ENCODE measurements around the gene ELAC2. TPM values are rescaled to one million over a fixed set of nuclear protein-coding genes. Genes with fewer than 3 reads are reported as not detected.

Gene ELAC2, protein sequence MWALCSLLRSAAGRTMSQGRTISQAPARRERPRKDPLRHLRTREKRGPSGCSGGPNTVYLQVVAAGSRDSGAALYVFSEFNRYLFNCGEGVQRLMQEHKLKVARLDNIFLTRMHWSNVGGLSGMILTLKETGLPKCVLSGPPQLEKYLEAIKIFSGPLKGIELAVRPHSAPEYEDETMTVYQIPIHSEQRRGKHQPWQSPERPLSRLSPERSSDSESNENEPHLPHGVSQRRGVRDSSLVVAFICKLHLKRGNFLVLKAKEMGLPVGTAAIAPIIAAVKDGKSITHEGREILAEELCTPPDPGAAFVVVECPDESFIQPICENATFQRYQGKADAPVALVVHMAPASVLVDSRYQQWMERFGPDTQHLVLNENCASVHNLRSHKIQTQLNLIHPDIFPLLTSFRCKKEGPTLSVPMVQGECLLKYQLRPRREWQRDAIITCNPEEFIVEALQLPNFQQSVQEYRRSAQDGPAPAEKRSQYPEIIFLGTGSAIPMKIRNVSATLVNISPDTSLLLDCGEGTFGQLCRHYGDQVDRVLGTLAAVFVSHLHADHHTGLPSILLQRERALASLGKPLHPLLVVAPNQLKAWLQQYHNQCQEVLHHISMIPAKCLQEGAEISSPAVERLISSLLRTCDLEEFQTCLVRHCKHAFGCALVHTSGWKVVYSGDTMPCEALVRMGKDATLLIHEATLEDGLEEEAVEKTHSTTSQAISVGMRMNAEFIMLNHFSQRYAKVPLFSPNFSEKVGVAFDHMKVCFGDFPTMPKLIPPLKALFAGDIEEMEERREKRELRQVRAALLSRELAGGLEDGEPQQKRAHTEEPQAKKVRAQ
- total RNA-seq, result 10 to 100 TPM; 54.2 to 76.8 (median 64.1) TPM
- polyA plus RNA-seq, result 10 to 100 TPM; 32.3 to 50.4 TPM
- long read RNA-seq, donor 1, transcript ELAC2-201 (24 exons, 3,148 nt), result major isoform, 163 of 214 reads
- long read RNA-seq, donor 1, partial matches to known transcripts, result 25 of 214 reads
- long read RNA-seq, donor 1, other reads (novel, unspliced or antisense), result 24 of 214 reads
- long read RNA-seq, donor 2, transcript ELAC2-201 (24 exons, 3,148 nt), result major isoform, 131 of 187 reads
- long read RNA-seq, donor 2, partial matches to known transcripts, result 15 of 187 reads
- long read RNA-seq, donor 2, other reads (novel, unspliced or antisense), result 39 of 187 reads
- long read RNA-seq, donor 3, transcript ELAC2-201 (24 exons, 3,148 nt), result major isoform, 270 of 380 reads
- long read RNA-seq, donor 3, transcript ELAC2-203 (23 exons, 2,671 nt), result minor isoform, 7 of 380 reads
- long read RNA-seq, donor 3, partial matches to known transcripts, result 49 of 380 reads
- long read RNA-seq, donor 3, other reads (novel, unspliced or antisense), result 54 of 380 reads

GRCh38 chr17:13017655-13018459 is at the start of gene ELAC2:
ELAC2 (minus strand) TSS chr17:13018027; CDS start chr17:13017947, 80 bp downstream.
- Histone ChIP-seq H3K27ac (peak within 1 kb of the TSS; percentile 54 to 93 (median 87)), H3K27me3 (no peaks in the 10 kb centered on the region), H3K4me3 (peak within 1 kb of the TSS; percentile 75 to 100 (median 91)), H3K4me1 (peaks cover 0 to 23% (median 11%) of the 10 kb centered on the region in 9 donors), H3K9me3 (no peaks in the 10 kb centered on the region), H3K36me3 (peaks cover under 1 to 38% (median 31%) of the 10 kb centered on the region in 9 donors)
- peak in 3 of 9 donors; percentile 5 to 26 (median 16) for TF ChIP-seq CTCF (IDR thresholded peaks at IDR 0.05)
- intact Hi-C loops (cut with DNase I), result loop anchor here in 1 of 10 donors (10.0 kb wide), 1 partner anchor 223 kb away; no protein-coding TSS in a partner anchor
- ATAC-seq, result peak; percentile 98 to 100 (median 99)
- DNase-seq, result peak; percentile 95 to 99
- WGBS, 2 donors, result 1% methylated on average over 79 of the region's 79 CpGs

DNA sequence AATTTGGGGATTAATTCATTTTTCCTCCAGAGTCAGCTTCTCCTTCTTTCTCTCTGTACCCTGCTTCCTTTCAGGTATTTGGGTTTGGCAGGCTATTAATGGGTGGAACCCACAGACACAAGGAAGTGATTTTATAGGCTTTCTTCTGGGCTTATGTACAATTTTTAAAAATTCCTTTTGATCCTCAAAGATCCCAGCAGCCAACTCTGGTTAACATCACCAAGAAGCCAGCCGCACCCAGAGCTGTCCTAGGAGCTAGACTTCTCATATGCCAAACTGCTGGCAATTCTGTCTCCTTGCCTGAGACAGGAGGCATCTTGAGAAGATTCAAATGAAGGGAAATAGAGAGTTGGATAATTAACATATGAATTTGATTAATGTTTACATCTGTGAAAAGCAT is 47.2 kb upstream of the ELAC2 start:
- Histone ChIP-seq H3K4me1 (no peaks in the 10 kb centered on the region), H3K4me3 (no peak overlapping the region), H3K36me3 (no peaks in the 10 kb centered on the region), H3K27ac (no peak overlapping the region), H3K27me3 (peaks cover 0 to 16% (median 0%) of the 10 kb centered on the region in 7 donors), H3K9me3 (peaks cover 0 to 14% (median 0%) of the 10 kb centered on the region in 11 donors)
- TF ChIP-seq CTCF (IDR thresholded peaks at IDR 0.05), result no peak
- intact Hi-C loops (cut with DNase I), result no loop called here
- 83 to 88% methylated on average over 1 of the region's 1 CpG for WGBS, 2 donors
- DNase-seq, result no peak
- ATAC-seq, result no peak

DNA sequence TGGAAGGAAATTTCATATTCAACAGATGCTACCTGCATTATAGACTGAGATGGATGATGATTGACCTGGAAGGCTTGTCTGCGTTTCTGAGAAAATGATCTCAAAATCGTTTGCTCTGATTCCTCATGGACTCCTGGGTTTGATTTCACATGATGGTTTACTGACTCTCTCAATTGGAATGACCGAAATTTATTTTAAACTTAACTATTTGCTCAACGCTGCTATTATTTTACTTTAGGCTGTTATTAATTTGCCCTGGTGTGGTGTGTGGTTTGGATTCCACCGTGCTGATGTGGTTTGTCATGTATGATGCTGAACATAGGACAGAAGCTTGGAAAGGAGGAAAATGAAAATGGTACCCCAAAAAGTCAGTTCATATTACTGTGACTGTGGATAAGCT is 37.3 kb upstream of the ELAC2 start:
- Histone ChIP-seq H3K27ac (no peak overlapping the region), H3K4me3 (no peak overlapping the region), H3K9me3 (no peaks in the 10 kb centered on the region), H3K27me3 (peaks cover 0 to 21% (median 4%) of the 10 kb centered on the region in 7 donors), H3K4me1 (no peaks in the 10 kb centered on the region), H3K36me3 (no peaks in the 10 kb centered on the region)
- ATAC-seq (no peak), DNase-seq (no peak)
- 77 to 79% methylated on average over 5 of the region's 5 CpGs for WGBS, 2 donors
- intact Hi-C loops (cut with DNase I), result no loop called here
- TF ChIP-seq CTCF (IDR thresholded peaks at IDR 0.05), result no peak
